B cell (primary cell): ENCODE results near the gene IFI16. TPM values are rescaled to one million over a fixed set of nuclear protein-coding genes. Genes with fewer than 3 reads are reported as not detected.

Experiments
- ATAC-seq: fragments of 200-7000 bp; cut with Tn5 transposase; one replicate; pipeline ENCODE4 v1.10.0; 2021; ENCODE audit warnings: low read depth, mild to moderate bottlenecking, moderate number of reproducible peaks, moderate library complexity
- CTCF ChIA-PET: fragments of 350-600 bp; sonication (Branson Sonifier 250); formaldehyde crosslinking; loops from one replicate; lab custom pipeline; 2021; ENCODE audit warnings: antibody characterized with exemption, inconsistent platforms; lab: Charles Lee
- POLR2A ChIA-PET: fragments of 350-600 bp; sonication (Branson Sonifier 250); formaldehyde crosslinking; loops from one replicate; lab custom pipeline; 2021; ENCODE audit warnings: antibody characterized with exemption; lab: Charles Lee
- DNase-seq: peaks from one replicate; pipeline ENCODE4 v3.0.0; 2013
- H2AFZ ChIP-seq: 2 replicates; pipeline ENCODE4 v1.6.1; 2012; ENCODE audit warnings: mild to moderate bottlenecking, low read depth, low read length; ENCODE audit not compliant: insufficient read depth, poor library complexity, severe bottlenecking
- H3K27ac ChIP-seq, 2 donors: 1 replicate in 1 of 2; 2 replicates in 1 of 2; pipeline ENCODE4 v1.5.1; 2012 to 2013; ENCODE audit warnings: low read length in 2 of 2, mild to moderate bottlenecking in 2 of 2, moderate library complexity in 1 of 2
- H3K27me3 ChIP-seq, 4 experiments: fragments of 200-600 bp in 1 of 4; sonication (generic) in 1 of 4; replicated peaks in 1 of 4; 1 replicate in 2 of 4; 2 replicates in 2 of 4; pipeline versions ENCODE4 v1.6.1 to v1.7.0; 2013 to 2016; ENCODE audit warnings: low read length in 3 of 4, mild to moderate bottlenecking in 2 of 4, mixed read lengths in 1 of 4, moderate library complexity in 1 of 4; ENCODE audit not compliant: insufficient read depth in 4 of 4, control insufficient read depth in 3 of 4; ENCODE audit errors: control extremely low read depth in 1 of 4
- H3K36me3 ChIP-seq, 2 experiments: replicated peaks in 1 of 2; 1 replicate in 1 of 2; 2 replicates in 1 of 2; pipeline versions ENCODE4 v1.6.1 to v1.7.1; 2013; ENCODE audit warnings: low read length in 1 of 2; ENCODE audit not compliant: insufficient read depth in 2 of 2, control insufficient read depth in 1 of 2; ENCODE audit errors: control extremely low read depth in 1 of 2, extremely low read depth in 1 of 2
- H3K4me1 ChIP-seq, 2 donors: fragments of 200-600 bp in 1 of 2; sonication (generic) in 1 of 2; 1 replicate in 1 of 2; 2 replicates in 1 of 2; pipeline versions ENCODE4 v1.5.1 to v1.6.1; 2013 to 2017; ENCODE audit warnings: low read length in 2 of 2; ENCODE audit not compliant: control insufficient read depth in 2 of 2, insufficient read depth in 2 of 2
- H3K4me2 ChIP-seq: replicated peaks from 2 replicates; pipeline ENCODE3; 2012; ENCODE audit warnings: mild to moderate bottlenecking, low read depth, low read length; ENCODE audit not compliant: poor library complexity, severe bottlenecking
- H3K4me3 ChIP-seq, 5 experiments: fragments of 200-600 bp in 1 of 5; sonication (generic) in 1 of 5; 1 replicate in 3 of 5; 2 replicates in 2 of 5; pipeline versions ENCODE4 v1.5.1 to v1.7.0; 2011 to 2016; ENCODE audit warnings: low read length in 4 of 5, mild to moderate bottlenecking in 4 of 5, low read depth in 2 of 5, control low read depth in 1 of 5, moderate library complexity in 1 of 5; ENCODE audit not compliant: insufficient read depth in 1 of 5; ENCODE audit errors: control extremely low read depth in 1 of 5, extremely low read depth in 1 of 5
- H3K79me2 ChIP-seq: fragments of 200-600 bp; sonication (generic); one replicate; pipeline ENCODE4 v1.6.0; 2016; ENCODE audit warnings: low read length; ENCODE audit not compliant: control insufficient read depth, insufficient read depth
- H3K9ac ChIP-seq: fragments of 200-600 bp; sonication (generic); 2 replicates; pipeline ENCODE4 v1.6.1; 2017; ENCODE audit warnings: mild to moderate bottlenecking, low read length, moderate library complexity
- H3K9me3 ChIP-seq, 3 donors: one replicate each; pipeline versions ENCODE4 v1.6.1 to v1.7.1; 2013; ENCODE audit warnings: low read length in 2 of 3; ENCODE audit not compliant: control insufficient read depth in 2 of 3, insufficient read depth in 1 of 3; ENCODE audit errors: control extremely low read depth in 1 of 3
- H4K20me1 ChIP-seq: 2 replicates; pipeline ENCODE4 v1.6.0; 2012; ENCODE audit warnings: mild to moderate bottlenecking, low read length; ENCODE audit not compliant: insufficient read depth, control insufficient read depth, poor library complexity, severe bottlenecking
- H3K27ac Mint-ChIP-seq: one replicate; pipeline ENCODE4 v1.8.0; 2021; ENCODE audit warnings: mixed read lengths
- H3K27me3 Mint-ChIP-seq: one replicate; pipeline ENCODE4 v1.8.0; 2021; ENCODE audit warnings: mixed read lengths
- H3K4me1 Mint-ChIP-seq: one replicate; pipeline ENCODE4 v1.8.0; 2021; ENCODE audit warnings: mixed read lengths
- H3K4me3 Mint-ChIP-seq: one replicate; pipeline ENCODE4 v1.8.0; 2021; ENCODE audit warnings: mixed read lengths
- H3K9me3 Mint-ChIP-seq: one replicate; pipeline ENCODE4 v1.8.0; 2022; ENCODE audit warnings: mixed read lengths; ENCODE audit not compliant: insufficient read depth
- CTCF ChIP-seq: fragments of 200-600 bp; IDR thresholded peaks from one replicate; pipeline ENCODE4 v1.8.0; 2022; ENCODE audit warnings: antibody characterized with exemption, mild to moderate bottlenecking
- EZH2 ChIP-seq: IDR thresholded peaks from 2 replicates; pipeline ENCODE4 v1.6.1; 2012; ENCODE audit warnings: borderline replicate concordance, low read depth, mild to moderate bottlenecking, moderate library complexity, low read length; ENCODE audit not compliant: insufficient read depth, poor library complexity, severe bottlenecking
- WGBS: methylation state at CpG from one replicate; pipeline ENCODE4 v1.1.5; 2013; ENCODE audit warnings: missing lambda C conversion rate; ENCODE audit not compliant: insufficient coverage; 5-methylcytosine and 5-hydroxymethylcytosine counted together
- intact Hi-C: fragments of 100-400 bp; cut with micrococcal nuclease; formaldehyde crosslinking; loops from one replicate; pipeline ENCODE4 v1.10.0; 2022
- polyA minus RNA-seq: library from RNA; depleted of rRNA, polyadenylated mRNA; stranded (reverse); fragments of >200 nt; gene quantifications from 2 replicates; pipeline ENCODE4 v1.2.3, GENCODE V29; 2012
- polyA plus RNA-seq: library from polyadenylated mRNA; depleted of rRNA; stranded (reverse); fragments of >200 nt; gene quantifications from 2 replicates; pipeline ENCODE4 v1.2.3, GENCODE V29; 2012
- total RNA-seq, 2 donors: library from RNA; stranded (reverse); fragments of 120-200 nt in 1 of 2; gene quantifications; 1 replicate in 1 of 2; 2 replicates in 1 of 2; pipeline versions ENCODE4 v1.2.3 to v1.2.4, GENCODE V29; 2013 to 2022

The IFI16 gene
- total RNA-seq (150 and 176 TPM in 2 replicates), polyA plus RNA-seq (89.0 and 112 TPM in 2 replicates), polyA minus RNA-seq (52.1 and 62.5 TPM in 2 replicates)
- 250 TPM for total RNA-seq (2013)

- H3K9ac ChIP-seq: peak within 1 kb of the TSS; percentile 99
- peaks cover 67% of the 10 kb centered on the region for H3K4me1 Mint-ChIP-seq
These were observed at the start of gene IFI16 for GRCh38 chr1:159009704-159010361. Gene IFI16, plus strand, starts transcription at chr1:159009907. Its CDS starts 4,774 bp downstream, at chr1:159014681.

More at GRCh38 chr1:159009704-159010361, at the start of gene IFI16:
- DNase-seq (peak; percentile 71), ATAC-seq (peak; percentile 70)
- Mint-ChIP-seq H3K9me3 (no peaks in the 10 kb centered on the region), H3K27ac (peak within 1 kb of the TSS; percentile 94), H3K27me3 (no peaks in the 10 kb centered on the region), H3K4me3 (peak within 1 kb of the TSS; percentile 98)
- intact Hi-C loops: loop anchor here (2.0 to 10.0 kb wide), 4 partner anchors 67 to 833 kb away; partner anchors contain the start of genes AIM2, CD1C and OR10T2
- CTCF ChIA-PET: interaction anchor here (0.8 to 3.4 kb wide), 9 partner anchors 10 to 680 kb away, joined by 3 to 23 read pairs (median 3); no protein-coding TSS in a partner anchor
- 0% methylated on average over 2 of the region's 5 CpGs for WGBS
- no peak for TF ChIP-seq EZH2
- no peak for TF ChIP-seq CTCF
- peak within 1 kb of the TSS; percentile 59 for H2AFZ ChIP-seq
- H3K27ac ChIP-seq: peak within 1 kb of the TSS; percentile 66 to 88
- peak within 1 kb of the TSS; percentile 71 to 100 (median 91) for H3K4me3 ChIP-seq
- no peaks in the 10 kb centered on the region for H3K27me3 ChIP-seq
- no peaks in the 10 kb centered on the region for H3K9me3 ChIP-seq
- POLR2A ChIA-PET: interaction anchor here (0.5 to 3.2 kb wide), 6 partner anchors 16 to 895 kb away, joined by 3 to 14 read pairs (median 4); partner anchors contain the start of gene AIM2
- H3K36me3 ChIP-seq: peaks cover 2 to 8% of the 10 kb centered on the region in 2 experiments
- H3K4me1 ChIP-seq: peaks cover 56 to 59% of the 10 kb centered on the region in 2 donors
- no peaks in the 10 kb centered on the region for H4K20me1 ChIP-seq
- H3K4me2 ChIP-seq: peak within 1 kb of the TSS; percentile 85
- peaks cover 62% of the 10 kb centered on the region for H3K79me2 ChIP-seq
